Hematopoietic multipotent progenitor cell (in vitro differentiated cells): ENCODE results near the gene SDHAF1. TPM values are rescaled to one million over a fixed set of nuclear protein-coding genes. Genes with fewer than 3 reads are reported as not detected.

Experiments used
- DNase-seq, 3 donors: peaks; one replicate each; pipeline ENCODE4 v3.0.0-alpha.2; 2011 to 2015; ENCODE audit warnings: low read depth in 2 of 3, low spot score in 2 of 3
- total RNA-seq: library from RNA; depleted of rRNA; stranded (reverse); fragments of >200 nt; gene quantifications from one replicate; pipeline ENCODE4 v1.2.3, GENCODE V29; 2012

Gene SDHAF1
- total RNA-seq, 1 donor: 34.7 TPM

DNA sequence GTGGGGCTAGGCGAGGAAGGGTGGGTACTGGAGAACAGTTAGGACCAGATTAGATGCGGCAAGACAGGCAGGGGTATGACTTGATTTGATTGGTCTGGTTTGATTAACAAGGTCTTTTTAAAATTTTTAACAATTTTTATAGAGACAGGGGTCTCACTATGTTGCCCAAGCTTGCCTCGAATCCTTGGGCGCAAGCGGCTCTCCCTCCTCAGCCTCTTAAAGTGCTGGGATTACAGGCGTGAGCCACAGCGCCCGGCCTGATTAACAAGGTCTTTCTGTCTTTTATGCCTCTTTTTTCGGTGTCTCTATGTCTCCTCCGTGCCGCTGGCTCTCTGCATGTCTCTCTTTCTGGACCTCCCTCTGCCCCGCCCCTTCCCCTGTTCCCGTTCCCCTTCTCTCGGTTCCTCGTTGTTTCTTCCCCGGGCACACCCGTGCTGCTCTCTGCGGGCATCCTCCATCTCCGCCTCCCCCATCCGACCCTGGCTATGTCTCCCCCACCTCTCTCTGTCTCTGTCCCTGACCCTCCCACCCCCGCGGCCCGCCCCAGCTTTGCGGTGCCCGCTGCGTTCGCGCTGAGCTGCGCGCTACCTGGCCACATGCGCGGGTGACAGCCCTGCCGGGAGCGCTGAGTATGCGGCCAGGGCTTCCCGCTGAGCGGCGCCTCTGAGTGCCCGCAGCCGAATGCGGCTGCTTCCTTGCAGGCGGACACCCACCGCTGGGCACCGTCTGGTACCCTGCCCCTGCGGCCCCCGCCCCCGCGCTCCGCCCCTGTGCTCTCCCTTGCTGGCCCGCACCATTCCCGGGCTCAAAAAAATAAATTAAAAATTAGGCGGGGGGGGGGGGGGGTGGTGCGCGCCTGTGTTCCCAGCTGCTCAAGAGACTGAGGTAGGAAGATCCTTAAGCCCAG lies 8.1 kb upstream of the SDHAF1 start:
- DNase-seq: peak in 2 of 3 donors; percentile 28 to 44

- DNase-seq: no peak
These were observed 7.5 kb upstream of the SDHAF1 start for GRCh38 chr19:35987571-35987896.

GRCh38 chr19:35988824-35989223 lies 6.2 kb upstream of the SDHAF1 start:
- no peak for DNase-seq

- no peak for DNase-seq
These were observed 4.8 kb upstream of the SDHAF1 start for GRCh38 chr19:35990156-35990555.

DNA sequence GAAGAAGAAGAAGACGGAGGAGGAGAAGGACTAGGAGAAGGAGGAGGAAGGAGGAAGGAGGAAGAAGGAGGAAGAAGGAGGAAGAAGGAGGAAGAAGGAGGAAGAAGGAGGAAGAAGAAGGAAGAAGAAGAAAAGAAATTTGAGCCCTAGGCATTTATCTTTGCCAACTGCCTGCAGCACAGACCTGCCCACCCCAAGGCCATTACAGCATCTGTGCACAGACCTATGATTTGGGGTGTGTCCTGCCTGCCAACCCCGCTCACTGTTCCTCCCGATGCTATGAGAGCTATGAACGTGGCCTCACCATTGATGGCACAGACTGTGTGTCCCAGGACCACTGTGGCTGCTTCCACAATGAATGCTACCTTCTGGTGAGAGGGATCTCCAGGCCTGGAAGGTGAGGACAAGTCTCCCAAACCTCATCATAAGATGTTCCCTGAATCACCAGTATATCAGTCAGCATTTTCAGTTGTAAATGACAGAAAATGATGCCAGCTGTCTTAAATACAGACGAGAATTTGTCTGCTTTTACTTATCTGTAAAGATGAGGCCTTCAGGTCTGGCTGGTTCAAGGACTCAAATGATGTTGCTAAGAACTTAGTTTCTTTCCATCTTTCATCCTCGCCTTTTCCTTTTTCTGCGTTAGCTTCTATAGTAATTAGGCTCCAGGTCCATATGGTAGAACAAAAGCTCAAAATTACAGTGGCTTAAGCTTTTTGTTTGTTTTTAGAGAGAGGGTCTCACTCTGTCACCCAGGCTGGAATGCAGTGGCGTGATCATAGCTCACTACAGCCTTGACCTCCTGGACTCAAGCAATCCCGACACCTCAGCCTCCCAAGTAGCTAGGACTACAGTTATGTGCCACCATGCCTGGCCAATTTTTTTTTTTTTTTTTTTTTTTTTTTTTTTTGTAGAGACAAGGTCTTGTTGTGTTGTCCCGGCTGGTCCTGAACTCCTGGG lies 3.9 kb upstream of the SDHAF1 start:
- DNase-seq: no peak

- DNase-seq: no peak
These were observed 3.1 kb upstream of the SDHAF1 start for GRCh38 chr19:35991731-35992450.

GRCh38 chr19:35992907-35993765 lies 1.9 kb upstream of the SDHAF1 start:
- no peak for DNase-seq

DNA sequence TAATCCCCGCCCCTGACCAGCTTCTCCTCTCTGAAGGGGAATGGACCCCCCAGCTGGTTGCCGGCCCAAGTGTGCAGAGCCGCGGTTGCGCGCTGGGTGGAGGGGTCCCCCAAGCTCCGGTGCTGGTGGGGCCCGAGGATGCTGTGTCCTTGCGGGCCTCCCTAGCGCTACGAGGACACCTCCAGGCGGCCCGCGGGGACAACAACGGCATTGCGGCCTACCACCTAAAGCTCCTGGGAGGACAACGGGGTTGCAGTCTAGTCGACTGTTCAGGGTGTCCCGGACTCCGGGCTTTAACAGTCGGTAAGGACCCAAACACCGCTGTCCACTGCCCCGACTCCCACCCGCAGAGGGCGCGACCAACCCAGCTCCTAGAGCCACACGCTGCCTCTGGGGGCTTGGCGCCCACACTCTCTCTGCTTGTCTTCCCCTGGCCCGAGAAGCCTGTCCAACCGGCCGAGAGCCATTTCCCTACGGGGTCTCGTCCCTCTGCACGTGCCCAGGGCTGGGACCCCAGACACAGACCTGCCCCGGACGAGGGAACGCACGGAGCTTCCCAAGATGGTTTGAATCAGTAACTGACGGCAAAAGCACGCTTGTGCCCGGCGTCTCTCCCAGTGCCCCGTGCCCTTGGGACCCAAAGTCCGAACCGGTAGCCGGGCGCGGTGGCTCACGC lies 927 bp upstream of the SDHAF1 start:
- peak in 2 of 3 donors; percentile 28 to 35 for DNase-seq

GRCh38 chr19:35996777-35997176 lies 1.8 kb downstream of the SDHAF1 start:
- DNase-seq: no peak

- DNase-seq: no peak
These were observed 6.6 kb downstream of the SDHAF1 start for GRCh38 chr19:36001605-36002004.

DNA sequence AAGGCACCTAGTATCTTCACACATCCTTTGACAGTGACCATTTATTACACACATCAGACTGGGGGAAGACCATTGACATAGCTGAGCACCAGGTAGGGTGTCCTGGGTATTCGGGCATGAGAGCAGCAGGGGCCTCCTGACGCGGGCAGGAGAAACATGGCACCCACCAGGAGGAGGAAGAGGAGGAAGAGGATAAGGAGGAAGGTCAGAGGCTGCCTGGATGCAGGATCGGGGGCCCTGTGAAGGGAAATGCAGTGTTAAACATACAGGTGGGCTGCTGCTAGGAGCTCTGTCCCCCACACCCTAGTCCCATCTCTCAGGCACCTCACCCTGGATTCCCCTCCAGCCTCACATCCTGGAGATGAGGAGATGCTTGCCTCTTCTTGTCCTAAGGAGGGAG lies 8.3 kb downstream of the SDHAF1 start:
- DNase-seq: no peak

- no peak for DNase-seq
These were observed 12.0 kb downstream of the SDHAF1 start for GRCh38 chr19:36006955-36007354.

DNA sequence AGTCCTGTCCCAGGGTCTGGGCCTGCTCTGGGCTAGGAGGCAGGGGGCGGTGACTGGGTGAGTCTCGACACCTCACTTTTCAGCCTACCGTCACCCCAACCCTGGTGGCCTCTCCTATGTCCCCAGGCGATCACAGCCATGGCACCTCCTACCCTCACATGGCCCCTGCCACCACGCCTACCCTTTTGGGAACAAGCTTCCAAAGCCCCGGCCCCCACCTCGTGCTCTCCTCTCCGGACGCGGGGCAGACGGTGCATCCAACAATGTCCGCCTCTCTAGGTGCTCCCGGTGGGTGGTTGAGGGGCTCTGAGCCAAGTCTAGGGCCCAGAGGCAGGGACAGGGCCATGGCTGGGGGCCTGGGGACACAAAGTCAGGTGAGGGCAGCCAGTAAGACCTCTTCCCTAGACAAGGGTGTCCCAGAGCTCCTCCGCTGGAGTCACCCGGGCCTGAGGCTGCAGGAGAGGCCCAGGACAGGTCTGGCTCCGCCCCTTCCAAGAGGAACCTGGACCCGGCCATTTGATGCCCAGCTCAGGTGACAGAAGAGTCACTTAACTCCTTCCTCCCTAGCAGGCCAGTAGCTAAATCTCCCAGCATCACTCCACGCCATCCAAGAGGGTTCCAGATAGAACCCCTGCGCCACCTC lies 13.5 kb downstream of the SDHAF1 start, which contains the start of gene SYNE4:
SYNE4 (minus strand) TSS at position 478 of the 643 bp plus-strand sequence; CDS start at position 346, 132 bp downstream.
- no peak for DNase-seq

DNA sequence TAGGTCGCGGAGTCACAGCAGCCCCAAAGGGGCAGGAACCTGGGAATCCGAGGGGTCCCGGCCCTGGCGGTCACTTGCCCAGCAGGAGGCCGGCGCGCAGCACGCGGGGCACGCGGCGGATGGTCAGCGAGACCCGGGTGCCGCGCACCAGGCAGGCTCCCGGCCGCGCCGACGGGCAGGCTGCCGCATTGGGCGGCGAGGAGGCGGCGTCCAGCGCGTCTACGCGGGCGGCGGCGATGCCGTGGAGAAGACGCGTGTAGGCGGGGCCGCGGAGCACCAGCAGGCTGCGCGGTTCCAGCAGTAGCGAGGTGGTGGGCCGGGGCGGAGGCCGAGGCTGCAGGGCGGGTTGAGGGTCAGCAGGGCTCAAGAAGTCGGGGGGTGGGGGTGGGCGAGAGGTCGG lies 14.2 kb downstream of the SDHAF1 start:
- DNase-seq: peak in 1 of 3 donors; percentile 30

DNA sequence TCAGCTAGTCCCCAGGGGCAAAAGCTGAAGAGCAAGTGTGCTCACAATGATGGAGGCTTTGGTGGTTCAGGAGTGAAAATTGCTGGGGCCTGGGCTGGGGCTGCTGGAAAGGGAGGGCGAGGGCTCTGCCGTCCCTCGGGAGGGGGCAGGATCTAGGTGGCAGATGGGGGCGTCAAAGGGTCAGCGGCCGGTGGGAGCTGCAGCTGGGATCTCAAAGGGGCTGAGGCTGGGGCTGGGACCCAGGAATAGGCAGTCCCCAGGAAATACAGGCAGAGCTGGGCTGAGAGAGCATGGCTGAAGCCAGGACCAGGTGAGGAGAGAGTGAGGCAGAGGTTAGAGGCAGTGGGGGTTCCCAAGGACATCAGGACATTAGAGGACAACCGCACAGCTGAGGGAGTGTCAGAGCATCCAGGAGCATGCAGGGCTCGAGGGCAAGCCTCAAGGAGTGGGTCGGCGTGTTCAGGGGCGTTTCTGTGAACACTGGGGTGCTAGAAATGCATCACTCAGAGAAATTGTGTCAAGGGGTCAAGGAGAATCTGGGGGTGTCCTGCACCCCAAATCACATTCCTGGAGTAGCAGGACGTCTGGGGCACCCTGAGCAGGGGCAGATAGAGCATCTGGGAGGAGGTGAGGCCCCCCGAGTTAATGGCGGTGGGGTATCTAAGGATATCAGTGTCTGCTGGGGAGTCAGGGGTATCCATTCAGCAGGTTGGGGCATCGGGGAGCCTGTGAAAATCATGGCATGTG lies 14.8 kb downstream of the SDHAF1 start:
- DNase-seq: no peak

GRCh38 chr19:36010402-36010801 lies 15.4 kb downstream of the SDHAF1 start:
- no peak for DNase-seq

DNA sequence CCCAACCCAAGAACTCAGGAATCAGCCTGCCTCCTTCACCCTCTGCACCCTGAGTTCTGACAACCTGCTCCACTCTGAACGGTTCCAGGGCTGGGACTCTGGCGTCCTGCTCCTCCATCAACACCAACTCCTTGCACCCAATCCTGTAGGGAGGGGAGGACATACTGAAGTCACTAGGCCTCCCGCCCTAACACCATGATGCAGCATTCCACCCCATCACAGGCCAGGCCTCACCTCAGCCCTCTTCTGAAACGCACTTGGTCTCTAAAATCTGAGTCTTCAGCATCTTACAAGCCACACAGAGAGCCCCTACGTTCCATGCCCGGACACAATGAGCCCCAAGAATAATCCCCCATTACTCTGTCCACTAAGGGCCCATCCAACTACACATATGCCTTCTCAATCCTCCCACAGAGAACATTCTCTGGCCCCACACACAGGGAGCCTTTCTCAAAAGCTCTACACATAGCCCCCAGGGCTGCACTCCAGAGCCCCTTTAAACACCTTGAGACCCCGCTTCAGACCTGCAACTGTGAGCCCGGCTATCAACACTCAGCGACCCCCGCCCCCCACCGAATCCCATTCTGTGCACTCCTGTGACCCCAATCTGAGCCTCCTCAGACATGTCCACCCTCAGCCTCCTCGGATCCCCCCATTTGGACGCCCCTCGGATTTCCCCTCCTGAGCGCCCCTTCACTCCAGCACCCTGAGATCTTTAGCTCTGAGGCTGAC lies 18.5 kb downstream of the SDHAF1 start:
- DNase-seq: no peak
